ENCODE results near the gene TENM4. TPM values are rescaled to one million over a fixed set of nuclear protein-coding genes. Genes with fewer than 3 reads are reported as not detected.
"Not testable (repeated sequence)": the region's sequence is repeated elsewhere in the genome, so short reads cannot be mapped to it uniquely, and the experiment has no call there.

The TENM4 gene
- total and polyA plus RNA-seq, 2 of the 13 experiments (the other 11 are each of a cell fraction or from before 2014, with no cell fraction given) = not detected

GRCh38 chr11:78883506-78883905, 557.3 kb downstream of the TENM4 start:
- in situ Hi-C loops (cut with HindIII; ENCODE audit: extremely low pct_ligation_motif_present, low pct_unique_long_range_greater_than_20kb) (no loop called here), intact Hi-C loops (cut with micrococcal nuclease; ENCODE audit: unreplicated experiment) (no loop called here)
- H4K20me1 ChIP-seq (ENCODE audit: insufficient read depth, low read length) = no peaks in the 10 kb centered on the region
- TF ChIP-seq, protein P1, sequence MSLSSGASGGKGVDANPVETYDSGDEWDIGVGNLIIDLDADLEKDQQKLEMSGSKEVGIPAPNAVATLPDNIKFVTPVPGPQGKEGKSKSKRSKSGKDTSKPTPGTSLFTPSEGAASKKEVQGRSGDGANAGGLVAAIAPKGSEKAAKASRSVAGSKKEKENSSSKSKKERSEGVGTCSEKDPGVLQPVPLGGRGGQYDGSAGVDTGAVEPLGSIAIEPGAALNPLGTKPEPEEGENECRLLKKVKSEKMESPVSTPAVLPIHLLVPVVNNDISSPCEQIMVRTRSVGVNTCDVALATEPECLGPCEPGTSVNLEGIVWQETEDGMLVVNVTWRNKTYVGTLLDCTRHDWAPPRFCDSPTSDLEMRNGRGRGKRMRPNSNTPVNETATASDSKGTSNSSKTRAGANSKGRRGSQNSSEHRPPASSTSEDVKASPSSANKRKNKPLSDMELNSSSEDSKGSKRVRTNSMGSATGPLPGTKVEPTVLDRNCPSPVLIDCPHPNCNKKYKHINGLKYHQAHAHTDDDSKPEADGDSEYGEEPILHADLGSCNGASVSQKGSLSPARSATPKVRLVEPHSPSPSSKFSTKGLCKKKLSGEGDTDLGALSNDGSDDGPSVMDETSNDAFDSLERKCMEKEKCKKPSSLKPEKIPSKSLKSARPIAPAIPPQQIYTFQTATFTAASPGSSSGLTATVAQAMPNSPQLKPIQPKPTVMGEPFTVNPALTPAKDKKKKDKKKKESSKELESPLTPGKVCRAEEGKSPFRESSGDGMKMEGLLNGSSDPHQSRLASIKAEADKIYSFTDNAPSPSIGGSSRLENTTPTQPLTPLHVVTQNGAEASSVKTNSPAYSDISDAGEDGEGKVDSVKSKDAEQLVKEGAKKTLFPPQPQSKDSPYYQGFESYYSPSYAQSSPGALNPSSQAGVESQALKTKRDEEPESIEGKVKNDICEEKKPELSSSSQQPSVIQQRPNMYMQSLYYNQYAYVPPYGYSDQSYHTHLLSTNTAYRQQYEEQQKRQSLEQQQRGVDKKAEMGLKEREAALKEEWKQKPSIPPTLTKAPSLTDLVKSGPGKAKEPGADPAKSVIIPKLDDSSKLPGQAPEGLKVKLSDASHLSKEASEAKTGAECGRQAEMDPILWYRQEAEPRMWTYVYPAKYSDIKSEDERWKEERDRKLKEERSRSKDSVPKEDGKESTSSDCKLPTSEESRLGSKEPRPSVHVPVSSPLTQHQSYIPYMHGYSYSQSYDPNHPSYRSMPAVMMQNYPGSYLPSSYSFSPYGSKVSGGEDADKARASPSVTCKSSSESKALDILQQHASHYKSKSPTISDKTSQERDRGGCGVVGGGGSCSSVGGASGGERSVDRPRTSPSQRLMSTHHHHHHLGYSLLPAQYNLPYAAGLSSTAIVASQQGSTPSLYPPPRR (CRISPR knock-in tag; IDR thresholded peaks at IDR 0.05; ENCODE audit: borderline replicate concordance) = no peak
- no peak for TF ChIP-seq CREBL2 (CRISPR knock-in tag; IDR thresholded peaks at IDR 0.05; ENCODE audit: borderline replicate concordance)
- no peak for TF ChIP-seq NAIF1 (CRISPR knock-in tag; IDR thresholded peaks at IDR 0.05; ENCODE audit: borderline replicate concordance)
- TF ChIP-seq MAFF (IDR thresholded peaks at IDR 0.05; ENCODE audit: low read depth, low read length) = no peak
- TF ChIP-seq, protein P2, sequence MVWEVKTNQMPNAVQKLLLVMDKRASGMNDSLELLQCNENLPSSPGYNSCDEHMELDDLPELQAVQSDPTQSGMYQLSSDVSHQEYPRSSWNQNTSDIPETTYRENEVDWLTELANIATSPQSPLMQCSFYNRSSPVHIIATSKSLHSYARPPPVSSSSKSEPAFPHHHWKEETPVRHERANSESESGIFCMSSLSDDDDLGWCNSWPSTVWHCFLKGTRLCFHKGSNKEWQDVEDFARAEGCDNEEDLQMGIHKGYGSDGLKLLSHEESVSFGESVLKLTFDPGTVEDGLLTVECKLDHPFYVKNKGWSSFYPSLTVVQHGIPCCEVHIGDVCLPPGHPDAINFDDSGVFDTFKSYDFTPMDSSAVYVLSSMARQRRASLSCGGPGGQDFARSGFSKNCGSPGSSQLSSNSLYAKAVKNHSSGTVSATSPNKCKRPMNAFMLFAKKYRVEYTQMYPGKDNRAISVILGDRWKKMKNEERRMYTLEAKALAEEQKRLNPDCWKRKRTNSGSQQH (CRISPR knock-in tag; IDR thresholded peaks at IDR 0.05; ENCODE audit: low read depth) = no peak
- TF ChIP-seq ZNF101 (CRISPR knock-in tag; IDR thresholded peaks at IDR 0.05; ENCODE audit: borderline replicate concordance, low read depth) = no peak
- no peak for TF ChIP-seq IRF2 (CRISPR knock-in tag; IDR thresholded peaks at IDR 0.05)
- no peak for TF ChIP-seq ZNF564 (CRISPR knock-in tag; IDR thresholded peaks at IDR 0.05)
- no peak for TF ChIP-seq U2AF1 (optimal IDR thresholded peaks at IDR 0.05; ENCODE audit: low read depth, low read length)
- DNase-seq (ENCODE audit: low spot score) (no peak), FAIRE-seq (no peak), ATAC-seq (no peak)
- no peaks in the 10 kb centered on the region for H3K4me1 ChIP-seq (ENCODE audit: insufficient read depth, low read length)
- H2AFZ ChIP-seq (ENCODE audit: low read length) = no peak overlapping the region
- H3K4me3 ChIP-seq (replicated peaks in 1 of 3; ENCODE audit: insufficient read depth in 1 of 3, low read depth in 2 of 3, low read length in 3 of 3) = no peak overlapping the region
- H3K27ac ChIP-seq (ENCODE audit: extremely low read length, insufficient read depth, low read length) = no peak overlapping the region
- H3K9me3 ChIP-seq (ENCODE audit: low read length) = no peaks in the 10 kb centered on the region; the same call in 1 of the 2 replicates
- H3K4me2 ChIP-seq (ENCODE audit: low read depth, low read length) = no peak overlapping the region
- no peaks in the 10 kb centered on the region for H3K79me2 ChIP-seq (ENCODE audit: insufficient read depth, low read length)
- BruUV-seq (replicated peaks) = no TSS peak
- no peaks in the 10 kb centered on the region for H3K27me3 ChIP-seq (ENCODE audit: control insufficient read depth in 1 of 2, insufficient read depth in 2 of 2, low read length in 2 of 2)
- WGBS (ENCODE audit: low lambda C conversion rate) = 32% methylated on average over 5 of the region's 5 CpGs
- ChIA-PET POLR2A (no interaction called here), CTCF (ENCODE audit: low intra/inter-chr PET ratio, low total read pairs) (no interaction called here)
- no peak overlapping the region for H3K9ac ChIP-seq (ENCODE audit: insufficient read depth, low read depth, low read length)
- H3K36me3 ChIP-seq (replicated peaks in 1 of 2; ENCODE audit: control insufficient read depth in 1 of 2, insufficient read depth in 2 of 2, low read length in 2 of 2) = no peaks in the 10 kb centered on the region

- intact Hi-C loops (cut with micrococcal nuclease; ENCODE audit: unreplicated experiment); FAIRE-seq: not testable (repeated sequence)
- 36% methylated on average over 5 of the region's 54 CpGs for WGBS (ENCODE audit: low lambda C conversion rate)
Observed at GRCh38 chr11:78879094-78879980, 561.5 kb downstream of the TENM4 start.

More at GRCh38 chr11:78879094-78879980, 561.5 kb downstream of the TENM4 start:
- H3K79me2 ChIP-seq (ENCODE audit: insufficient read depth, low read length); H3K27me3 ChIP-seq (ENCODE audit: control insufficient read depth in 1 of 2, insufficient read depth in 2 of 2, low read length in 2 of 2); H3K4me3 ChIP-seq (replicated peaks in 1 of 3; ENCODE audit: insufficient read depth in 1 of 3, low read depth in 2 of 3, low read length in 3 of 3); H3K4me2 ChIP-seq (ENCODE audit: low read depth, low read length); ATAC-seq; H3K36me3 ChIP-seq (replicated peaks in 1 of 2; ENCODE audit: control insufficient read depth in 1 of 2, insufficient read depth in 2 of 2, low read length in 2 of 2); H3K27ac ChIP-seq (ENCODE audit: extremely low read length, insufficient read depth, low read length); DNase-seq (ENCODE audit: low spot score); H3K9me3 ChIP-seq (ENCODE audit: low read length); H2AFZ ChIP-seq (ENCODE audit: low read length); POLR2A ChIA-PET; BruUV-seq (replicated peaks); in situ Hi-C loops (cut with HindIII; ENCODE audit: extremely low pct_ligation_motif_present, low pct_unique_long_range_greater_than_20kb); H4K20me1 ChIP-seq (ENCODE audit: insufficient read depth, low read length); H3K9ac ChIP-seq (ENCODE audit: insufficient read depth, low read depth, low read length); CTCF ChIA-PET (ENCODE audit: low intra/inter-chr PET ratio, low total read pairs); H3K4me1 ChIP-seq (ENCODE audit: insufficient read depth, low read length): not testable (repeated sequence)

Data from HepG2 (cell line).